Measurements from ENCODE around the gene NF2.
"Not testable (repeated sequence)": the region's sequence is repeated elsewhere in the genome, so short reads cannot be mapped to it uniquely, and the experiment has no call there.

NF2 gene

GRCh38 chr22:29603358-29604075 lies at the start of gene NF2:
Gene NF2 (plus strand): TSS chr22:29603633. CDS start chr22:29603999, 366 bp downstream.
- DNase-seq = peak; percentile 98

GRCh38 chr22:29555065-29555644 lies 48.3 kb upstream of the NF2 start:
- DNase-seq = no peak

- no peak for DNase-seq
Observed at GRCh38 chr22:29559030-29559429, 44.4 kb upstream of the NF2 start.

- DNase-seq = no peak
Observed at GRCh38 chr22:29559853-29560252, 43.6 kb upstream of the NF2 start.

- DNase-seq = no peak
Observed at GRCh38 chr22:29563652-29564460, 39.6 kb upstream of the NF2 start.

- not testable (repeated sequence) for DNase-seq
Observed at GRCh38 chr22:29566513-29566912, 36.9 kb upstream of the NF2 start.

- no peak for DNase-seq
Observed at GRCh38 chr22:29567338-29567737, 36.1 kb upstream of the NF2 start.

GRCh38 chr22:29569011-29569678 lies 34.3 kb upstream of the NF2 start:
- no peak for DNase-seq

- DNase-seq = no peak
Observed at GRCh38 chr22:29570456-29570855, 33.0 kb upstream of the NF2 start.

GRCh38 chr22:29570912-29571549 lies 32.4 kb upstream of the NF2 start:
- DNase-seq = no peak

GRCh38 chr22:29574762-29575450 lies 28.5 kb upstream of the NF2 start:
- no peak for DNase-seq

- no peak for DNase-seq
Observed at GRCh38 chr22:29578462-29579200, 24.8 kb upstream of the NF2 start.

- no peak for DNase-seq
Observed at GRCh38 chr22:29580200-29580810, 23.1 kb upstream of the NF2 start.

GRCh38 chr22:29581799-29582198 lies 21.6 kb upstream of the NF2 start:
- DNase-seq = no peak

- DNase-seq = no peak
Observed at GRCh38 chr22:29584975-29585374, 18.5 kb upstream of the NF2 start.

GRCh38 chr22:29586193-29586705 lies 17.2 kb upstream of the NF2 start:
- not testable (repeated sequence) for DNase-seq

- no peak for DNase-seq
Observed at GRCh38 chr22:29587938-29588699, 15.3 kb upstream of the NF2 start.

- DNase-seq = no peak
Observed at GRCh38 chr22:29593923-29594322, 9.5 kb upstream of the NF2 start.

- DNase-seq = not testable (repeated sequence)
Observed at GRCh38 chr22:29594447-29594846, 9.0 kb upstream of the NF2 start.

GRCh38 chr22:29596408-29596807 lies 7.0 kb upstream of the NF2 start:
- DNase-seq = no peak

All from activated CD4-positive, CD25-positive, alpha-beta regulatory T cell treated with anti-CD3 and anti-CD28 coated beads, Interleukin-2, amount 50 U/mL, for 72 hours (primary cell).